Measurements from ENCODE around the gene LRRC74A. TPM values are rescaled to one million over a fixed set of nuclear protein-coding genes. Genes with fewer than 3 reads are reported as not detected.

Gene LRRC74A
- total and polyA plus RNA-seq, 2 of the 4 experiments (the other 2 are of a cell fraction) = not detected

- ChIA-PET CTCF (no interaction called here), POLR2A (ENCODE audit: unreplicated experiment) (no interaction called here)
- Histone ChIP-seq H3K9ac (ENCODE audit: low read depth, low read length) (no peak overlapping the region), H4K91ac (ENCODE audit: insufficient read depth, low read depth, low read length) (no peak overlapping the region), H4K8ac (ENCODE audit: low read depth in 2 of 2, low read length in 2 of 2) (no peak overlapping the region), H3K4me1 (ENCODE audit: control insufficient read depth, insufficient read depth, low read length) (no peaks in the 10 kb centered on the region; the same call in 1 of the 2 replicates), H3K9me1 (ENCODE audit: insufficient read depth, low read length) (no peaks in the 10 kb centered on the region), H3K4me2 (ENCODE audit: low read depth, low read length) (no peak overlapping the region), H3K79me1 (ENCODE audit: low read depth in 1 of 2, low read length in 2 of 2) (no peaks in the 10 kb centered on the region), H2BK120ac (ENCODE audit: low read depth, low read length) (no peak overlapping the region), H3K14ac (replicated peaks; ENCODE audit: low read depth, low read length) (no peak overlapping the region), H3K4ac (ENCODE audit: low read depth, low read length) (no peak overlapping the region), H3K56ac (ENCODE audit: extremely low read depth, insufficient read depth, low read length) (no peak overlapping the region), H4K5ac (ENCODE audit: low read depth, low read length) (no peak overlapping the region), H2BK15ac (ENCODE audit: low read depth, low read length) (no peak overlapping the region), H3K9me3 (ENCODE audit: control insufficient read depth, insufficient read depth, low read length) (no peaks in the 10 kb centered on the region), H2BK20ac (ENCODE audit: low read depth, low read length) (no peak overlapping the region), H2AK9ac (replicated peaks; ENCODE audit: low read depth, low read length, poor library complexity) (no peak overlapping the region), H4K20me1 (ENCODE audit: insufficient read depth, low read length) (no peaks in the 10 kb centered on the region), H3K23ac (ENCODE audit: low read depth, low read length) (no peak overlapping the region), H3K27ac (ENCODE audit: insufficient read depth, low read length) (no peak overlapping the region), H3K36me3 (ENCODE audit: control insufficient read depth, insufficient read depth, low read length) (no peaks in the 10 kb centered on the region), H3K18ac (ENCODE audit: low read depth, low read length) (no peak overlapping the region), H3K27me3 (ENCODE audit: control insufficient read depth, insufficient read depth, low read length) (peaks cover 8% of the 10 kb centered on the region; the same call in 1 of the 2 replicates), H2AK5ac (ENCODE audit: low read depth, low read length) (no peak overlapping the region), H2BK5ac (ENCODE audit: low read depth, low read length, poor library complexity, severe bottlenecking) (no peak overlapping the region), H2AFZ (replicated peaks; ENCODE audit: low read length, poor library complexity) (no peak overlapping the region), H3K4me3 (ENCODE audit: insufficient read depth, low read depth, low read length) (no peak overlapping the region)
- WGBS, 2 experiments (ENCODE audit: extremely low coverage in 2 of 2, insufficient read length in 1 of 2) = no CpG with 5 or more reads among the region's 5 CpGs
- intact Hi-C loops (cut with micrococcal nuclease) (loop anchor here (5.0 kb wide), 1 partner anchor 434 kb away; no protein-coding TSS in a partner anchor), dilution Hi-C loops (cut with HindIII; ENCODE audit: low sequenced_read_pairs, unreplicated experiment) (loop anchor here (25.0 kb wide), 1 partner anchor 209 kb away; the partner anchor contains the start of gene CIPC), in situ Hi-C loops (cut with MboI; ENCODE audit: low sequenced_read_pairs) (loop anchor here (25.0 kb wide), 1 partner anchor 434 kb away; the partner anchor contains the start of genes GSTZ1 and POMT2)
- TF ChIP-seq CEBPB (IDR thresholded peaks at IDR 0.05; ENCODE audit: low read depth, low read length) (no peak), ELK1 (IDR thresholded peaks at IDR 0.05; ENCODE audit: borderline replicate concordance, low read depth, low read length) (no peak), CHD1 (IDR thresholded peaks at IDR 0.05; ENCODE audit: low read depth, low read length) (no peak), SMC3 (IDR thresholded peaks at IDR 0.05; ENCODE audit: low read depth, low read length) (no peak), MAZ (IDR thresholded peaks at IDR 0.05; ENCODE audit: borderline replicate concordance, low read depth, low read length) (no peak), BHLHE40 (IDR thresholded peaks at IDR 0.05; ENCODE audit: low read depth, low read length) (no peak), NFE2L2 (IDR thresholded peaks at IDR 0.05; ENCODE audit: low read depth, low read length) (no peak), RCOR1 (IDR thresholded peaks at IDR 0.05; ENCODE audit: insufficient replicate concordance, low read length) (no peak), POLR2A (IDR thresholded peaks at IDR 0.05; ENCODE audit: low read depth, low read length) (no peak), RAD21 (IDR thresholded peaks at IDR 0.05; ENCODE audit: low read length) (no peak), MAFK (IDR thresholded peaks at IDR 0.05; ENCODE audit: low read depth, low read length) (no peak), RFX5 (IDR thresholded peaks at IDR 0.05; ENCODE audit: low read depth, low read length) (no peak), MXI1 (IDR thresholded peaks at IDR 0.05; ENCODE audit: borderline replicate concordance, low read depth, low read length) (no peak), CTCF (conservative IDR thresholded peaks at IDR 0.05; ENCODE audit: low read depth, low read length) (no peak), FOS (IDR thresholded peaks at IDR 0.05; ENCODE audit: low read depth, low read length) (no peak)
- TF ChIP-seq, protein P1, sequence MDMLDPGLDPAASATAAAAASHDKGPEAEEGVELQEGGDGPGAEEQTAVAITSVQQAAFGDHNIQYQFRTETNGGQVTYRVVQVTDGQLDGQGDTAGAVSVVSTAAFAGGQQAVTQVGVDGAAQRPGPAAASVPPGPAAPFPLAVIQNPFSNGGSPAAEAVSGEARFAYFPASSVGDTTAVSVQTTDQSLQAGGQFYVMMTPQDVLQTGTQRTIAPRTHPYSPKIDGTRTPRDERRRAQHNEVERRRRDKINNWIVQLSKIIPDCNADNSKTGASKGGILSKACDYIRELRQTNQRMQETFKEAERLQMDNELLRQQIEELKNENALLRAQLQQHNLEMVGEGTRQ (IDR thresholded peaks at IDR 0.05; ENCODE audit: low read depth, low read length) = no peak
- no peak for DNase-seq
- no TSS peak for BruUV-seq (replicated peaks)
- ATAC-seq (ENCODE audit: low read depth) = no peak
Observed at GRCh38 chr14:76877871-76878270, 51.7 kb downstream of the LRRC74A start.

All from IMR-90 (cell line).